NCI-H748 (cell line): Measurements from ENCODE around the gene FARS2.
"Not testable (repeated sequence)": the region's sequence is repeated elsewhere in the genome, so short reads cannot be mapped to it uniquely, and the experiment has no call there.

Experiments used
- DNase-seq: peaks from one replicate; lab custom pipeline; 2025; ENCODE audit not compliant: unreplicated experiment; lab: John Stamatoyannopoulos, UW

The FARS2 gene

GRCh38 chr6:5656695-5657094, 395.4 kb downstream of the FARS2 start:
- DNase-seq = not testable (repeated sequence)

DNA sequence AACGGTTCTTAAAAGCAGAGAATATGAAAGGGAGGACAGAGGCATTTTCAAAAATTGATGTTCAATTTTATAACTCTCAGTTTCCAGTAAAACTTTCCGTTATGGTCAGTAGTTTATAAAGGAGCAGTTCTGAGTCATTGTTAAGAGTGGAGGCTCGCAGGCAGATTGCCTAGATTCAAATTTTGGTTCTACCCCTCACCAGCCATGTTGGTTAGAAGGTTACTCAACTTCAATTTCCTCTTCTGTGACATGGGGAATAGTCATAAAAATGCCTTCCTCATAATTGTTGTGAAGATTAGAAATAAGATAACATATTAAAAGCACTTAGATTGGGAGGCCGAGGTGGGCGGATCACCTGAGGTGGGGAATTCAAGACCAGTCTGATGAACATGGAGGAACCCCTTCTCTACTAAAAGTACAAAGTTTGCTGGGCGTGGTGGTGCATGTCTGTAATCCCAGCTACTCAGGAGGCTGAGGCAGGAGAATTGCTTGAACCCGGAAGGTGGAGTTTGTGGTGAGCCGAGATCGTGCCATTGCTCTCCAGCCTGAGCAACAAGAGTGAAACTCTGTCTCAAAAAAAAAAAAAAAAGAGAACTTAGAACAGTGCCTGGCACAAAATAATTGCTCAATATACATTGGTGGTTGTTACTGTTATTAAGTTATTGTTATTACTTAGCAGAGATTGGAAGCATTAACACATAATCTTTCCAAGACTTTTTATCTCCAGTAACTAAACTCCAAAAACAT, 396.5 kb downstream of the FARS2 start:
- DNase-seq = no peak

GRCh38 chr6:5659467-5659866, 398.2 kb downstream of the FARS2 start:
- no peak for DNase-seq

DNA sequence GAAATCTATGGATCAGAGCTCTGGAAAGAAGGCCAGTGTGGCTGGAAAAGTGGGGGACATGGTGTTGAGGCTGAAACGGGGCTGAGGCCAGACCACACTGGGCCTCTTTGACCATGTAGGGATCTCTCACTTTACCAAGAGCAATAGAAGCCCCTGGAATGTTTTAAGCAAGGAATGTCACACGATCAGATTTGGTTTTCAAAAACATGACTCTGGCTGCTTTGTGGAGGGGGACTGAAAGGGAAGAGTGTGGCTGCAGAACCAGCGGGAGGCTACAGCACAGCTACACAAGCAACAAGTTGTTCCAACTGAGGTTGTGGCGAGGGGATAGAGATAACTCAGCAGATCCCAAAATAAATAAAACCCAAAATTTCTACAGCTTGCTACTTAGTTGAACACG, 399.5 kb downstream of the FARS2 start:
- DNase-seq = no peak

DNA sequence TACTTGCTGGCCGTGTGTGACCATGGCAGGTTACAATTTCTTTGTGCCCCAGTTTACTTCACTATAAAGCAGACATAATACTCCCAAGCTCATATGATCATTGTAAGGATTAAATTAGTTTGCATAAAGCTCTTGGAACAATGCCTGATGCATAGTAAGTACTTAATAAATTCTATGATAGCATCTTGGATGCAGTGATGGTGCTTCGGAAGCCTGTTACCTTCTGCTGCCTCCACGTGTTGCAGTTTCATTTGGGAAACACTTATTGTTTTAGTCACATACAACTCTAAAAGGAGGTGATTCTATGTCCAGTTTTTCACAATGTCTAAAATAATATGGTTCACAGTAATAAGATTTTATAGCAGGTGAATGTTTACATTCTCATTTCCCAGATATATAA, 401.5 kb downstream of the FARS2 start:
- no peak for DNase-seq

DNA sequence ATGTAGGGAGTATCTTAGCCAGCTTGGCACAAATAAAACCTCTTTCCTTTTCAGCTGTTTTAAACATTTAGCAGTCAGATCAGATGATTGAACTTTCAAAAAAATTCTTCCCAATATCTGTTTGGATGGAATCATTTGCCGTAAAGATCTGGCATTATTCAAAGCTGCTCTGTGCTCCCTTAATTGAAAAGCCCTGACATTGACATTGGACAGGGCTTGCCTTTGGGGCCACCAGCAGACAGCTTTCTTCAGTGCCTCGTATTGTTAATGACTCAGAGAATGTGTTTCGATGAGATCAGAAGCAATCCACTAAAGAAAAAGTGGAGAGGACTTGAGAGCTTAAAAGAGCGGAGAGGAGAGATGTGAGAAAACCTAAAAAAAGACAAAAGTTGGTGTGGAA, 401.9 kb downstream of the FARS2 start:
- DNase-seq = no peak

DNA sequence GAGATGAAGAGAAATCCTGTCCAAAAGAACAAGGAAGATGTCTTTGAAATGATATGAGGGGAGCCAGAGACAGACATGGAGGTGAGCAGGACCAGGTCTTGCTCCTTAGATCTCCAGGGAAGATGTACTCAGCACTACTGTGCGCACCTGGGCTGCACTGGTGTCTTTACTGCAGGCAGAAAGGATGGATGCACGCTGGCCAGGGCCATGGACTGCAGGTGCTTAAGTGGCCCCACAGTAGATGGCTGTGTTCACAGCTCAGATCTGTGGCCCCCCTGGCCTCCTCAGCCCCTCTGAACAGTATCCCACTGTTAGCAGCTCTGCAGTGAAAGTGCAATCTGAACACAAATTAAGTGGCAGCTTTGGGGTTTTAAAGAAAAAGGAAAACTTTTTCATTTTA, 402.4 kb downstream of the FARS2 start:
- DNase-seq = no peak

DNA sequence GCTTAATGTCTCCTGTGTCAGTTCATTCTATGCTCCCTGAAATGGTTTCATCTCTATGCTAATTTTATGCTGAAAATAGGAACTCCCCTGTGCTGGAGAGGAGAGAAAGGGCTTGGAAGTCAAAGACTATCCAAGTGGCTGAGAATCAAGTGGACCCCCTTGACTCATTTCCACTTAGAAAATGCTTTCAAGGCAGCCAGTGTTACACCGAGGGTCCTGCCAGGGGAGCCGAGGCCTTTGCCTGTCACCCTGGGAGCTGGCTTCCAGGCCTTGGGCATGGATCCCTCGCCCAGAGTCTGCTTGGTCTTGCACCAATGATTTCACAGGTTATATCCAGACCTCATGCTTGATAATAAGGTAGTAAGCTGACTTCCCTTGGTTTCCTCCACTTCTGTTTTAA, 402.8 kb downstream of the FARS2 start:
- no peak for DNase-seq

DNA sequence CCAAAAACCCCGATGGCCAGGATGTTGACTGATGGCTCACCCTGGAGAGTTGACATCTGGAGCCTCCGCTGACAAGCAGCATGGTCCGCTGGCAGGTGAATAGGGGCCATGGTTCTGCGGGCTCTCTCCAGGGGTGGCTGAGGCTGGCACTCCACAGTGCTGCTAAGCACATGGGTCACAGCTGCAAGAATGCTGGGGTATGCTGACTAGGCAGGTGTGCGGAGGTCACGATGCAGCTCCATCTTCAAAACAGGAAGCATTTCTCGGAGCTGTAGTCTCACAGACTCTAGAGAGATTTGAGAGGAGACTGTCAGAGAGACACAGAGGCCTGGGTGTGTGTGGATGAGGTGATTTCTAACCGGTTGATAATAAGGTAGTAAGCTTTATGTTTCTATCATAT, 403.9 kb downstream of the FARS2 start:
- peak; percentile 13 for DNase-seq

DNA sequence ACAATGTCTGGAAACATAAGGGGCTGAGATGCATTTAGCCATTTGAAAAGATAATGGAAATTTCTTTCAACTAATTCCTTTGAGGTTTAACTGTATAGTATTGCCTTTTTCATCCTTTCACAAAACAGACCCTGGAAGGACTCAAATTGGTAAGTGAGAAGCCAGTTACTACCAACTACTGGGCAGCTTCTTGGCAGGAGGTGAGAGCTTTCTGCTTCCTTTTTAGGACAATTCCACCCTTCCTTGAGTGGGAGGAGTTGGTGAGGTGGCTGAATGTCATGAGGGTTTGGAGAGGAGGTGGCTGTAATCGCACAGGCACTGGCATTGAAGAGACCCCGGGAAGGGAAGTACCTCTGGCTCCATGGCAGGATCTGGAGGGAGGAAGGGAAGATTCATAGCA, 404.4 kb downstream of the FARS2 start:
- no peak for DNase-seq

DNA sequence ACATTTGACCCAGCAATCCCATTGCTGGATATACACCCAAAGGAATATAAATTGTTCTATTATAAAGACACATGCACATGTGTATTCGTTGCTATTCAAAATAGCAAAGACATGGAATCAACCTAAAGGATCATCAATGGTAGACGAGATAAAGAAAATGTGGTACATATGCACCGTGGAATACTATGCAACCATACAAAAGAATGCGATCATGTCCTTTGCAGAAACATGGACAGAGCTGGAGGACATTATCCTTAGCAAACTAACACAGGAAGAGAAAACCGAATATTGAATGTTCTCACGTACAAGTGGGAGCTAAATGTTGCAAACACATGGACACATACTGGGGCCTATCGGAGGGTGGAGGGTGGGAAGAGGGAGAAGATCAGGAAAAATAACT, 405.4 kb downstream of the FARS2 start:
- DNase-seq = no peak

GRCh38 chr6:5667737-5668136, 406.4 kb downstream of the FARS2 start:
- DNase-seq = no peak

- DNase-seq = no peak
These were observed 409.1 kb downstream of the FARS2 start for GRCh38 chr6:5670381-5670780.

DNA sequence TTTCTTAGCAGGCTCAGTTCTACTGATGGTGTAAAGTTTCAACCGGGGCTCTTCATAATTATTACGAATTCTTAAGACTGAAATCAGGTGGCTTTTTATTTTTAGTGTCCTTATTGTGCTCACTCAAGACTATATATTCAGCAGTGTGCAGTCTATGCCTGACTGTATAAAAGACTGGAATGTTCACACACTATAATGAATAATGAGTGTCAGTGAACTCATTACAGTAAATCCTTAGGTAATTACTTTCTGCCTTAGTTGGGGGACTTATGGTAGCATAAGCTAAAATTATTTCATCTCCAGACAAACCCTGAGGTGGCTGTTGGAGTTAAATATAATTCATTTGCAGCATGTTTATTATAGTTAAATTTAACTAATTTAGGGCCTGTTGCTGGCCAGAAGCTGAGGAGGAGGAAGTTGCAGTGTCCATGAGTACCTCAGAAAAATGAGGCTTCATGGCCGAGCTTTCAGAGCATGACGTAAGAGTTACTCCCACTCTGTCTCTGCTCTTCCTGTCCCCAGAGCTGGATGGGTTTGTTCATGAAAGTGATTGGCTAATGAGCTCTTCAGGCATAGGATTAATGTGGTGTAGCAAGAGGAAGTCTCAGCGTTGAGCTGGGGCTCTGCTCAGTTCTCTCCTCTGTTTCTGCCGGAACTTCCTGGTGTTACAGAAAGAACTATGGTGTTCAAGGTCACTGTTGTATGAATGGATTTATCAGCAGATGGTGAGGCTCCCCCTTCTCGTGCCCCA, 409.7 kb downstream of the FARS2 start:
- no peak for DNase-seq

DNA sequence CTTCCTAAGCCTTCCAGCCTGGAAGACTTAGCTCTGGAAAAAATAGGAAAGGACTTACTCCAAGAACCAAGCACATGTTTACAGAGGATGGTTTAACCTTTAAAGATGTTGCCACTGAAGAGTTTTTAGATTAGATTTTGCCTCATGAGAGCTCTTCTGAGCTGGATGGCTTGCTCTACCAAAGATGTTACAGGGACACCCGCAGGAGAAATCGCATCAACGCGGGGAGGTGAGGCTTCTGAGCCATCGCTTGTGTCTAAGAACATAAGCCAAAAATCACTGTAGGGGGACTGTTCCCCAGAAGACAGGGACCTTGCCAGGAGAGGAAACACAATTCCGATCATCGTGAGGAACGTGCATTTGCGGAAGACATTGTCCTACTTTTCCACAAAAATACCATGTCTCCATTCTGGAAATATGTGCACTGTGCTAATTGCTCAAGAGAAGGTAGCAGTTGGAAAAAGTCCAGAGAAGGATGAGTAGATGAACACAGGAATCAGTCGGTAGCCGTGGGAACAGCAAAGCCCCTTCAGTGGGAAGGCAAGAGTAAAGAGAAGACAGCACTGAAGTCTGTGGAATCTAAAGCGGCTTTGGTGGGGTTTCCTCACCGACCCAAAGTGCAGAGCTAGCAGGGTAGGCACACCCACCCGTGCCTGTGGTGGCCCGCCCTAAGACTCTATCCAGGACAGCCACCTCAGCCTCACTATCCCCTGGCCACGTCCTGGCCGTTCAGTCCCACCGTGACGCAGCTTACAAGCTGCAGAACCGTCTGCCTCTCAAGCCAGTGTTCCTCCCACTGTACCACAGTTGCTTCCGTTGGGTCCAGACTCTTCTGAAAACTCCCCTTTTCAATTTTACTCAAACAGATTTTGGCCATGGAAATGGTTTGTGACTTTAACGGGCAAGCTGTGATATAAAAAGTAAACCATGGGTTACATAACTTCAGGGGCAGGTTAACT, 410.6 kb downstream of the FARS2 start:
- peak; percentile 26 for DNase-seq

- DNase-seq = no peak
These were observed 411.3 kb downstream of the FARS2 start for GRCh38 chr6:5672581-5673011.

- no peak for DNase-seq
These were observed 411.9 kb downstream of the FARS2 start for GRCh38 chr6:5673019-5673790.

DNA sequence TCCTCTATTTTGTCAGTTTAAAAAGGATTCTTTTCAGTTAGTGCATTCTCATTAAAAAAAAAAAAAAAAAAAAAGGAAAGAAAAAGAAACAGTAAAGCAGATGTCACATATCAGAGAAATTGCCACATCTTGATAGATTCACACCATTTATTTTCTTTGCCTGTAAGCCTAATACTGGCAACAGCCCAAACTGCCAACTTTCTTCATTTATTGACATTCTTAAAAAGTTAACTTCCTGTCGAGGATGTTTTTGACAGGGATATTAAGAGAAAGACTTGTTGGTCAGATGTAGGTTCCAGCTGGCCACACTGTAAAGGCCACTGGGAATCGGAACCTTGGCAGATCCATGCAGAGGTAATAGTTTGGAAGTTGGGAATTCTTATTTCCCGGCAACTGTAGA, 412.8 kb downstream of the FARS2 start:
- DNase-seq = no peak

- no peak for DNase-seq
These were observed 413.4 kb downstream of the FARS2 start for GRCh38 chr6:5674721-5675120.

DNA sequence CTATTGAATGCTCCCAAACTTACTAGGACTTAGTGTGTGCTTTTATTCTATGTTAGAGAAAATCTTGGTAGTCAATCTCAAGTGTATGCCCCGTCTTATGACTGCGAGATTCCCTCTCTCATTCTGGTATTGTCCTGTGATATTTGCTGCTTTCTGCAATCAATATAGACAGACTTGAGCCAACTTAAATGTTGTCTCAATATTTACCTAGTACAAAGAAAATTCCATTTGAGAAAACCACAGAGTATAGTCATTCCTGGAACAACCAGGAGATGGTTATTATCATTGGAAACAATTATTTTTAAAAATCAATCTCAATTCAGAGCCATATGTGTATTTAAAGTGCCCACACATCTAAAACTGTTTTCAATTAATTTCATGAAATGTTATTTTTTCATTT, 415.4 kb downstream of the FARS2 start:
- no peak for DNase-seq
